ENCODE results near the gene FKBP4. TPM values are rescaled to one million over a fixed set of nuclear protein-coding genes. Genes with fewer than 3 reads are reported as not detected.
"Not testable (repeated sequence)": the region's sequence is repeated elsewhere in the genome, so short reads cannot be mapped to it uniquely, and the experiment has no call there.

The FKBP4 gene
- total RNA-seq, 2 donors from 2014 or later: 139 to 253 TPM

GRCh38 chr12:2769866-2770533 lies 24.8 kb upstream of the FKBP4 start:
- Histone ChIP-seq H3K9ac (ENCODE audit: extremely low read depth, low read length, poor library complexity, severe bottlenecking) (no peak overlapping the region), H3K4me1 (ENCODE audit: control insufficient read depth, insufficient read depth, low read length) (no peaks in the 10 kb centered on the region), H3K27me3 (ENCODE audit: control insufficient read depth, insufficient read depth, low read length, poor library complexity, severe bottlenecking) (peaks cover 10% of the 10 kb centered on the region), H3K4me3 (ENCODE audit: low read length) (no peak overlapping the region), H3K9me3 (ENCODE audit: control insufficient read depth, low read length) (no peaks in the 10 kb centered on the region), H3K36me3 (ENCODE audit: control insufficient read depth, insufficient read depth, low read length) (no peaks in the 10 kb centered on the region), H3K27ac (ENCODE audit: low read depth, low read length) (no peak overlapping the region)
- 94 to 97% methylated on average over 6 to 11 of the region's 11 CpGs for WGBS, 2 experiments (ENCODE audit: insufficient coverage in 1 of 2, insufficient read length in 1 of 2)
- H3K4me3 Mint-ChIP-seq: no peak overlapping the region
- no peak for DNase-seq
- no peak for TF ChIP-seq CTCF (conservative IDR thresholded peaks at IDR 0.05)
- no peaks in the 10 kb centered on the region for H3K36me3 Mint-ChIP-seq (ENCODE audit: low read depth)
- H3K4me1 Mint-ChIP-seq: no peaks in the 10 kb centered on the region
- H3K27me3 Mint-ChIP-seq (ENCODE audit: insufficient read depth): peaks cover 11% of the 10 kb centered on the region
- peaks cover 3% of the 10 kb centered on the region for H3K9me3 Mint-ChIP-seq
- H3K27ac Mint-ChIP-seq: no peak overlapping the region

GRCh38 chr12:2770544-2770943 lies 24.2 kb upstream of the FKBP4 start:
- H3K27ac Mint-ChIP-seq; H3K36me3 ChIP-seq (ENCODE audit: control insufficient read depth, insufficient read depth, low read length); H3K9me3 Mint-ChIP-seq; H3K4me3 Mint-ChIP-seq; H3K9me3 ChIP-seq (ENCODE audit: control insufficient read depth, low read length); H3K4me1 ChIP-seq (ENCODE audit: control insufficient read depth, insufficient read depth, low read length); H3K4me3 ChIP-seq (ENCODE audit: low read length); H3K36me3 Mint-ChIP-seq (ENCODE audit: low read depth); DNase-seq; H3K27ac ChIP-seq (ENCODE audit: low read depth, low read length); H3K4me1 Mint-ChIP-seq; H3K9ac ChIP-seq (ENCODE audit: extremely low read depth, low read length, poor library complexity, severe bottlenecking): not testable (repeated sequence)
- 100% methylated on average over 1 to 2 of the region's 3 CpGs for WGBS, 2 experiments (ENCODE audit: insufficient coverage in 1 of 2, insufficient read length in 1 of 2)
- peaks cover 11% of the 10 kb centered on the region for H3K27me3 Mint-ChIP-seq (ENCODE audit: insufficient read depth)
- peaks cover 10% of the 10 kb centered on the region for H3K27me3 ChIP-seq (ENCODE audit: control insufficient read depth, insufficient read depth, low read length, poor library complexity, severe bottlenecking)

DNA sequence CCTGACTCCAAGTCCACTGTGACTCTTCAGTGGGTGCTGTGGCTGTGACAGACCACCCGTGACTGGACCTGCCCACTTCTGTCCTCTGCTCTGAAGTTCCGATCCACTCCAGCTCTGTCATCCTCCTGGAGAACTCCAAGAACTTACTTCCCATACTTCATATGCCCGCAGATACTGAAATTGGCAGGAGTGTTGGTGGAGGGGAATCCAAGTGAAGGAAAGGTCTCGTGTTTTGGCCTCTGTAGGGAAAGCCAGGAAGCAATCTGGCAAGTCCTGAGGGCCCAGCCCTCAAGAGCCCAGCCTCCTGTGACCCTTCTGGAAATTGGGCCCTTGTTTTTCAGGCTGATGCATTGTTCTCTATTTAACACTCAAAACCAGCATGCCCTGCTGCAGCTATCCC lies 22.4 kb upstream of the FKBP4 start:
- TF ChIP-seq CTCF (conservative IDR thresholded peaks at IDR 0.05): no peak
- peaks cover 7% of the 10 kb centered on the region for H3K27me3 Mint-ChIP-seq (ENCODE audit: insufficient read depth)
- Histone ChIP-seq H3K4me1 (ENCODE audit: control insufficient read depth, insufficient read depth, low read length) (no peaks in the 10 kb centered on the region), H3K9me3 (ENCODE audit: control insufficient read depth, low read length) (no peaks in the 10 kb centered on the region), H3K27ac (ENCODE audit: low read depth, low read length) (no peak overlapping the region), H3K27me3 (ENCODE audit: control insufficient read depth, insufficient read depth, low read length, poor library complexity, severe bottlenecking) (peaks cover 10% of the 10 kb centered on the region), H3K9ac (ENCODE audit: extremely low read depth, low read length, poor library complexity, severe bottlenecking) (no peak overlapping the region), H3K4me3 (ENCODE audit: low read length) (no peak overlapping the region), H3K36me3 (ENCODE audit: control insufficient read depth, insufficient read depth, low read length) (no peaks in the 10 kb centered on the region)
- peaks cover 6% of the 10 kb centered on the region for H3K4me1 Mint-ChIP-seq
- DNase-seq: no peak
- no peak overlapping the region for H3K27ac Mint-ChIP-seq
- peaks cover 3% of the 10 kb centered on the region for H3K9me3 Mint-ChIP-seq
- no peaks in the 10 kb centered on the region for H3K36me3 Mint-ChIP-seq (ENCODE audit: low read depth)
- no peak overlapping the region for H3K4me3 Mint-ChIP-seq
- 81% methylated on average over 4 of the region's 4 CpGs; no CpG with 5 or more reads in 1 of the 2 experiments for WGBS, 2 experiments (ENCODE audit: insufficient coverage in 1 of 2, insufficient read length in 1 of 2)

Measured in endodermal cell (in vitro differentiated cells).